Measurements from ENCODE around the gene OXTR. TPM values are rescaled to one million over a fixed set of nuclear protein-coding genes. Genes with fewer than 3 reads are reported as not detected.

OXTR gene
- total RNA-seq, 1 donor from 2014 or later = 0.53 TPM

- FAIRE-seq (no peak), DNase-seq (ENCODE audit: low read depth) (no peak)
- no peak for TF ChIP-seq CTCF (IDR thresholded peaks at IDR 0.05; ENCODE audit: insufficient read depth, low read length, severe bottlenecking)
- H3K36me3 ChIP-seq (ENCODE audit: control insufficient read depth, insufficient read depth, low read length) = no peaks in the 10 kb centered on the region
- H3K4me3 ChIP-seq (ENCODE audit: low read depth, low read length) = no peak overlapping the region
- peaks cover 6% of the 10 kb centered on the region for H3K27me3 ChIP-seq (ENCODE audit: control insufficient read depth, insufficient read depth, low read length)
These were observed 3.3 kb downstream of the OXTR start for GRCh38 chr3:8766148-8766547.

- Histone ChIP-seq H3K36me3 (ENCODE audit: control insufficient read depth, insufficient read depth, low read length) (no peaks in the 10 kb centered on the region), H3K27me3 (ENCODE audit: control insufficient read depth, insufficient read depth, low read length) (peaks cover 6% of the 10 kb centered on the region), H3K4me3 (ENCODE audit: low read depth, low read length) (no peak overlapping the region)
- DNase-seq (ENCODE audit: low read depth) (no peak), FAIRE-seq (no peak)
- no peak for TF ChIP-seq CTCF (IDR thresholded peaks at IDR 0.05; ENCODE audit: insufficient read depth, low read length, severe bottlenecking)
These were observed 3.9 kb downstream of the OXTR start for GRCh38 chr3:8765528-8765927.

- TF ChIP-seq CTCF (IDR thresholded peaks at IDR 0.05; ENCODE audit: insufficient read depth, low read length, severe bottlenecking) = no peak
- Histone ChIP-seq H3K36me3 (ENCODE audit: control insufficient read depth, insufficient read depth, low read length) (no peaks in the 10 kb centered on the region), H3K4me3 (ENCODE audit: low read depth, low read length) (no peak overlapping the region), H3K27me3 (ENCODE audit: control insufficient read depth, insufficient read depth, low read length) (peaks cover 6% of the 10 kb centered on the region)
- no peak for DNase-seq (ENCODE audit: low read depth)
- FAIRE-seq = no peak
These were observed 4.9 kb downstream of the OXTR start for GRCh38 chr3:8764528-8764927.

- peaks cover 4% of the 10 kb centered on the region for H3K27me3 ChIP-seq (ENCODE audit: control insufficient read depth, insufficient read depth, low read length)
- TF ChIP-seq CTCF (IDR thresholded peaks at IDR 0.05; ENCODE audit: insufficient read depth, low read length, severe bottlenecking) = no peak
- DNase-seq (ENCODE audit: low read depth) (no peak), FAIRE-seq (no peak)
- no peaks in the 10 kb centered on the region for H3K36me3 ChIP-seq (ENCODE audit: control insufficient read depth, insufficient read depth, low read length)
- no peak overlapping the region for H3K4me3 ChIP-seq (ENCODE audit: low read depth, low read length)
These were observed 6.6 kb downstream of the OXTR start for GRCh38 chr3:8762607-8763377.

GRCh38 chr3:8761866-8762265, 7.5 kb downstream of the OXTR start:
- TF ChIP-seq CTCF (IDR thresholded peaks at IDR 0.05; ENCODE audit: insufficient read depth, low read length, severe bottlenecking) = no peak
- no peaks in the 10 kb centered on the region for H3K36me3 ChIP-seq (ENCODE audit: control insufficient read depth, insufficient read depth, low read length)
- H3K4me3 ChIP-seq (ENCODE audit: low read depth, low read length) = no peak overlapping the region
- H3K27me3 ChIP-seq (ENCODE audit: control insufficient read depth, insufficient read depth, low read length) = peaks cover 2% of the 10 kb centered on the region
- DNase-seq (ENCODE audit: low read depth) = no peak
- no peak for FAIRE-seq

- Histone ChIP-seq H3K4me3 (ENCODE audit: low read depth, low read length) (no peak overlapping the region), H3K27me3 (ENCODE audit: control insufficient read depth, insufficient read depth, low read length) (no peaks in the 10 kb centered on the region), H3K36me3 (ENCODE audit: control insufficient read depth, insufficient read depth, low read length) (no peaks in the 10 kb centered on the region)
- FAIRE-seq (no peak), DNase-seq (ENCODE audit: low read depth) (no peak)
- TF ChIP-seq CTCF (IDR thresholded peaks at IDR 0.05; ENCODE audit: insufficient read depth, low read length, severe bottlenecking) = no peak
These were observed 8.9 kb downstream of the OXTR start for GRCh38 chr3:8760506-8760905.

Data from bronchial epithelial cell (primary cell).